WERI-Rb-1 (cell line): Measurements from ENCODE around the gene ST6GALNAC4.

Experiments used
- DNase-seq: peaks from one replicate; pipeline ENCODE4 v3.0.0-alpha.2; 2020
- H3K27ac ChIP-seq: fragments of 250-450 bp; sonication (Bioruptor Pico); 2 replicates; pipeline ENCODE4 v1.5.1; 2020; ENCODE audit warnings: mild to moderate bottlenecking, moderate library complexity
- H3K27me3 ChIP-seq: fragments of 250-450 bp; sonication (Bioruptor Pico); 2 replicates; pipeline ENCODE4 v1.5.1; 2021; ENCODE audit warnings: mild to moderate bottlenecking, low read depth, moderate library complexity; ENCODE audit not compliant: insufficient read depth, severe bottlenecking
- H3K36me3 ChIP-seq: fragments of 250-450 bp; sonication (Bioruptor Pico); 2 replicates; pipeline ENCODE4 v1.5.1; 2020; ENCODE audit warnings: mild to moderate bottlenecking, moderate library complexity
- H3K4me3 ChIP-seq: 2 replicates; pipeline ENCODE4 v1.5.1; 2011; ENCODE audit warnings: low read depth, mild to moderate bottlenecking, control low read depth, low read length
- H3K9me3 ChIP-seq: fragments of 250-450 bp; sonication (Bioruptor Pico); 2 replicates; pipeline ENCODE4 v1.5.1; 2021; ENCODE audit warnings: mild to moderate bottlenecking, moderate library complexity; ENCODE audit not compliant: severe bottlenecking
- TF ChIP-seq, protein P1 (sequence below): IDR thresholded peaks from 2 replicates; pipeline ENCODE4 v1.5.1; 2011; ENCODE audit warnings: low read depth, mild to moderate bottlenecking, control low read depth, inconsistent platforms, low read length

Gene ST6GALNAC4

GRCh38 chr9:127961613-127962155 is 44.8 kb upstream of the ST6GALNAC4 start:
- DNase-seq = no peak
- TF ChIP-seq, protein P1, sequence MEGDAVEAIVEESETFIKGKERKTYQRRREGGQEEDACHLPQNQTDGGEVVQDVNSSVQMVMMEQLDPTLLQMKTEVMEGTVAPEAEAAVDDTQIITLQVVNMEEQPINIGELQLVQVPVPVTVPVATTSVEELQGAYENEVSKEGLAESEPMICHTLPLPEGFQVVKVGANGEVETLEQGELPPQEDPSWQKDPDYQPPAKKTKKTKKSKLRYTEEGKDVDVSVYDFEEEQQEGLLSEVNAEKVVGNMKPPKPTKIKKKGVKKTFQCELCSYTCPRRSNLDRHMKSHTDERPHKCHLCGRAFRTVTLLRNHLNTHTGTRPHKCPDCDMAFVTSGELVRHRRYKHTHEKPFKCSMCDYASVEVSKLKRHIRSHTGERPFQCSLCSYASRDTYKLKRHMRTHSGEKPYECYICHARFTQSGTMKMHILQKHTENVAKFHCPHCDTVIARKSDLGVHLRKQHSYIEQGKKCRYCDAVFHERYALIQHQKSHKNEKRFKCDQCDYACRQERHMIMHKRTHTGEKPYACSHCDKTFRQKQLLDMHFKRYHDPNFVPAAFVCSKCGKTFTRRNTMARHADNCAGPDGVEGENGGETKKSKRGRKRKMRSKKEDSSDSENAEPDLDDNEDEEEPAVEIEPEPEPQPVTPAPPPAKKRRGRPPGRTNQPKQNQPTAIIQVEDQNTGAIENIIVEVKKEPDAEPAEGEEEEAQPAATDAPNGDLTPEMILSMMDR = no peak
- H3K9me3 ChIP-seq = peaks cover 3% of the 10 kb centered on the region
- peaks cover 19% of the 10 kb centered on the region; the same call in 1 of the 2 replicates for H3K36me3 ChIP-seq
- H3K27ac ChIP-seq = no peak overlapping the region
- no peaks in the 10 kb centered on the region for H3K27me3 ChIP-seq
- no peak overlapping the region for H3K4me3 ChIP-seq

GRCh38 chr9:127961155-127961490 is 44.3 kb upstream of the ST6GALNAC4 start:
- no peak for DNase-seq
- Histone ChIP-seq H3K36me3 (peaks cover 19% of the 10 kb centered on the region; the same call in 1 of the 2 replicates), H3K27ac (no peak overlapping the region), H3K4me3 (no peak overlapping the region), H3K9me3 (peaks cover 3% of the 10 kb centered on the region), H3K27me3 (no peaks in the 10 kb centered on the region)
- TF ChIP-seq, protein P1 = no peak

GRCh38 chr9:127960410-127961154 is 43.7 kb upstream of the ST6GALNAC4 start:
- no peak overlapping the region for H3K4me3 ChIP-seq
- no peak for DNase-seq
- TF ChIP-seq, protein P1 = no peak
- H3K27me3 ChIP-seq = no peaks in the 10 kb centered on the region
- peak overlapping the region; percentile 28 for H3K27ac ChIP-seq
- H3K36me3 ChIP-seq = peaks cover 19% of the 10 kb centered on the region; the same call in 1 of the 2 replicates
- H3K9me3 ChIP-seq = peaks cover 3% of the 10 kb centered on the region

DNA sequence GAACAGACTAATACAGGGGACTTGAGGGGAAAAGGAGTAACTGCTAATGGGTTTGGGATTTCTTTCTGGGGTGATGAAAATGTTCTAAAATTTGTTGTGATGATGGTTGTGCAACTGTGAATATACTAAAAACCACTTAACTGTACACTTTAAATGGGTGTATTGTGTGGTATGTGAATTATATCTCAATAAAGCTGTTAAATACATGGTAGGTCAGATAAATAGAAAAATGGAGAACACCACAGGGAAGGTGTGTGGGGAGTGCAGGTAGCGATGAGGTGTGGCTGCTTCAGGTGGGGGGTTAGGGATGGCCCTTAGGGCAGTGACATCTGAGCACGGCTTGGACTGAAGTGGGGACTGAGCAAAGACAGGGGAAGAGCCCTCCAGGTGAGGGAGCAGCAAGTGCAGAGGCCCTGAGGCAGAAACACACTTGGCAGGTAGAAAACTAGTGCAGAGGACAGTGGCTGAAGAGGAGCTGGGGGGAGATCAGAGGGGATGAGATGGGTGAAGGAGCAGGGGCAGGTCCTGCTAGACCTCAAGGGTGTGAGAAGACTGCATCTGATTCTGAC is 43.1 kb upstream of the ST6GALNAC4 start:
- no peaks in the 10 kb centered on the region for H3K27me3 ChIP-seq
- H3K36me3 ChIP-seq = peaks cover 19% of the 10 kb centered on the region; the same call in 1 of the 2 replicates
- no peak overlapping the region for H3K4me3 ChIP-seq
- peak overlapping the region; percentile 28; the same call in 1 of the 2 replicates for H3K27ac ChIP-seq
- no peak for DNase-seq
- peaks cover 3% of the 10 kb centered on the region for H3K9me3 ChIP-seq
- TF ChIP-seq, protein P1 = no peak

GRCh38 chr9:127959398-127959797 is 42.6 kb upstream of the ST6GALNAC4 start:
- Histone ChIP-seq H3K27me3 (no peaks in the 10 kb centered on the region), H3K27ac (no peak overlapping the region), H3K4me3 (no peak overlapping the region), H3K9me3 (peaks cover 3% of the 10 kb centered on the region), H3K36me3 (peaks cover 19% of the 10 kb centered on the region; the same call in 1 of the 2 replicates)
- no peak for DNase-seq
- TF ChIP-seq, protein P1 = no peak
